Prostate gland (tissue), 2 donors: ENCODE measurements around the gene TMEM117. TPM values are rescaled to one million over a fixed set of nuclear protein-coding genes. Genes with fewer than 3 reads are reported as not detected.

Experiments used
- DNase-seq: peaks from one replicate; pipeline ENCODE4 v3.0.0-alpha.2; 2019; ENCODE audit warnings: low spot score
- H3K27ac ChIP-seq, 2 donors: fragments of 200-600 bp; sonication (generic); 2 replicates each; pipeline ENCODE4 v1.5.1; 2017 to 2019
- H3K27me3 ChIP-seq: fragments of 200-600 bp; sonication (generic); replicated peaks from 2 replicates; pipeline ENCODE4 v1.5.1; 2019; ENCODE audit not compliant: insufficient read depth
- H3K36me3 ChIP-seq, 2 donors: fragments of 200-600 bp; sonication (generic); 1 replicate in 1 of 2; 2 replicates in 1 of 2; pipeline versions ENCODE4 v1.5.1 to v1.8.1; 2017 to 2019
- H3K4me1 ChIP-seq: fragments of 200-600 bp; sonication (generic); replicated peaks from 2 replicates; pipeline ENCODE4 v1.5.1; 2019
- H3K4me3 ChIP-seq, 2 donors: fragments of 200-600 bp; sonication (generic); 2 replicates each; pipeline ENCODE4 v1.5.1; 2017 to 2019
- H3K9me3 ChIP-seq: fragments of 200-600 bp; sonication (generic); 2 replicates; pipeline ENCODE4 v1.5.1; 2017
- CTCF ChIP-seq, 4 experiments: fragments of 200-600 bp in 2 of 4; fragments of 450-650 bp in 2 of 4; sonication (generic) in 2 of 4; IDR thresholded peaks; 1 replicate in 3 of 4; 2 replicates in 1 of 4; pipeline ENCODE4 v1.5.1; 2016 to 2019; ENCODE audit warnings: antibody characterized with exemption in 4 of 4, mild to moderate bottlenecking in 2 of 4, moderate library complexity in 2 of 4
- POLR2A ChIP-seq: fragments of 450-650 bp; IDR thresholded peaks from one replicate; pipeline ENCODE4 v1.6.1; 2016; ENCODE audit warnings: antibody characterized with exemption, mild to moderate bottlenecking
- POLR2AphosphoS5 ChIP-seq: sonication (generic); formaldehyde crosslinking; IDR thresholded peaks from one replicate; pipeline ENCODE4 v1.6.1; 2017; ENCODE audit warnings: antibody characterized with exemption
- WGBS: methylation state at CpG from one replicate; pipeline ENCODE4 v1.1.5; 2018; 5-methylcytosine and 5-hydroxymethylcytosine counted together
- intact Hi-C: fragments of 100-400 bp; cut with DNase I; formaldehyde crosslinking; loops from one replicate; pipeline ENCODE4 v1.14.2; 2022
- total RNA-seq, 2 donors: library from RNA; depleted of rRNA; stranded (reverse); fragments of >200 nt; gene quantifications; one replicate each; pipeline ENCODE4 v1.1.0, GENCODE V29; 2016

TMEM117 gene
- total RNA-seq, 2 donors from 2014 or later: 15.5 to 26.5 TPM

- peak; percentile 26 for DNase-seq
- H3K36me3 ChIP-seq: no peaks in the 10 kb centered on the region
- TF ChIP-seq POLR2A: no peak
- peak; percentile 24 for TF ChIP-seq POLR2AphosphoS5
- peak; percentile 13 to 86 (median 70) for TF ChIP-seq CTCF (IDR thresholded peaks at IDR 0.05)
- 17% methylated on average over 2 of the region's 2 CpGs for WGBS
- no peak overlapping the region for H3K27ac ChIP-seq
- H3K27me3 ChIP-seq: no peaks in the 10 kb centered on the region
- no peak overlapping the region for H3K4me3 ChIP-seq
- intact Hi-C loops: loop anchor here (5.0 to 10.0 kb wide), 2 partner anchors 75 to 118 kb away; partner anchors contain the start of gene TWF1
- H3K9me3 ChIP-seq: no peaks in the 10 kb centered on the region
- H3K4me1 ChIP-seq: peaks cover 8% of the 10 kb centered on the region
Measured at GRCh38 chr12:43882578-43883178, 46.8 kb downstream of the TMEM117 start.

- WGBS: 58% methylated on average over 2 of the region's 2 CpGs
- intact Hi-C loops: loop anchor here (5.0 to 10.0 kb wide), 2 partner anchors 76 to 119 kb away; partner anchors contain the start of gene TWF1
- Histone ChIP-seq H3K4me1 (peaks cover 8% of the 10 kb centered on the region), H3K27me3 (no peaks in the 10 kb centered on the region), H3K36me3 (no peaks in the 10 kb centered on the region), H3K4me3 (no peak overlapping the region), H3K9me3 (no peaks in the 10 kb centered on the region), H3K27ac (no peak overlapping the region)
- TF ChIP-seq CTCF (IDR thresholded peaks at IDR 0.05) (no peak), POLR2A (no peak), POLR2AphosphoS5 (no peak)
- DNase-seq: no peak
Measured at GRCh38 chr12:43883311-43883710, 47.4 kb downstream of the TMEM117 start.

- H3K27ac ChIP-seq: no peak overlapping the region
- intact Hi-C loops: loop anchor here (5.0 to 10.0 kb wide), 2 partner anchors 76 to 119 kb away; partner anchors contain the start of gene TWF1
Measured at GRCh38 chr12:43883748-43884147, 47.9 kb downstream of the TMEM117 start.

GRCh38 chr12:43884683-43885410, 49.0 kb downstream of the TMEM117 start:
- H3K4me1 ChIP-seq: peaks cover 8% of the 10 kb centered on the region

More at GRCh38 chr12:43883748-43884147, 47.9 kb downstream of the TMEM117 start:
- Histone ChIP-seq H3K4me1 (peaks cover 8% of the 10 kb centered on the region), H3K27me3 (no peaks in the 10 kb centered on the region), H3K36me3 (no peaks in the 10 kb centered on the region), H3K4me3 (no peak overlapping the region), H3K9me3 (no peaks in the 10 kb centered on the region)
- no peak for DNase-seq
- WGBS: 100% methylated on average over 2 of the region's 2 CpGs
- no peak for TF ChIP-seq POLR2AphosphoS5
- TF ChIP-seq POLR2A: no peak
- no peak for TF ChIP-seq CTCF (IDR thresholded peaks at IDR 0.05)

More at GRCh38 chr12:43884683-43885410, 49.0 kb downstream of the TMEM117 start:
- no peak overlapping the region for H3K4me3 ChIP-seq
- no peaks in the 10 kb centered on the region for H3K27me3 ChIP-seq
- TF ChIP-seq POLR2AphosphoS5: no peak
- no peak for TF ChIP-seq CTCF (IDR thresholded peaks at IDR 0.05)
- TF ChIP-seq POLR2A: no peak
- WGBS: 52% methylated on average over 8 of the region's 8 CpGs
- H3K27ac ChIP-seq: peak overlapping the region; percentile 3 to 30
- peak; percentile 10 for DNase-seq
- no peaks in the 10 kb centered on the region for H3K36me3 ChIP-seq
- intact Hi-C loops: loop anchor here (5.0 to 10.0 kb wide), 2 partner anchors 78 to 120 kb away; partner anchors contain the start of gene TWF1
- H3K9me3 ChIP-seq: no peaks in the 10 kb centered on the region
